Skeletal muscle tissue (tissue), 4 donors: ENCODE data around the gene F10. TPM values are rescaled to one million over a fixed set of nuclear protein-coding genes. Genes with fewer than 3 reads are reported as not detected.

Experiments
- H3K27ac ChIP-seq: one replicate; pipeline ENCODE4 v1.7.0; 2013; ENCODE audit warnings: mild to moderate bottlenecking, low read depth, low read length, inconsistent platforms
- H3K27me3 ChIP-seq, 3 donors: one replicate each; pipeline ENCODE4 v1.7.0; 2013; ENCODE audit warnings: low read length in 3 of 3; ENCODE audit not compliant: control insufficient read depth in 3 of 3, insufficient read depth in 3 of 3
- H3K36me3 ChIP-seq, 3 donors: one replicate each; pipeline ENCODE4 v1.7.0; 2013; ENCODE audit warnings: low read length in 3 of 3; ENCODE audit not compliant: control insufficient read depth in 3 of 3, insufficient read depth in 3 of 3
- H3K4me1 ChIP-seq, 3 donors: one replicate each; pipeline ENCODE4 v1.7.0; 2013; ENCODE audit warnings: low read length in 3 of 3, mild to moderate bottlenecking in 3 of 3; ENCODE audit not compliant: control insufficient read depth in 3 of 3, insufficient read depth in 3 of 3
- H3K4me3 ChIP-seq, 3 donors: one replicate each; pipeline ENCODE4 v1.7.0; 2013; ENCODE audit warnings: low read length in 3 of 3
- H3K9ac ChIP-seq, 3 donors: one replicate each; pipeline ENCODE4 v1.7.0; 2013; ENCODE audit warnings: low read length in 3 of 3, mild to moderate bottlenecking in 3 of 3, moderate library complexity in 2 of 3, low read depth in 1 of 3
- H3K9me3 ChIP-seq, 3 donors: one replicate each; pipeline ENCODE4 v1.7.0; 2013; ENCODE audit warnings: low read length in 3 of 3; ENCODE audit not compliant: control insufficient read depth in 3 of 3
- total RNA-seq: library from RNA; depleted of rRNA; stranded (reverse); fragments of >200 nt; gene quantifications from one replicate; pipeline ENCODE4 v1.2.3, GENCODE V29; 2014
- donor health status: Osteomylitis.

F10 gene
- total RNA-seq, 1 donor from 2014 or later: 33.9 TPM

GRCh38 chr13:113086031-113086750, 36.4 kb upstream of the F10 start:
- H3K36me3 ChIP-seq: peaks cover 0 to 18% (median 11%) of the 10 kb centered on the region in 3 donors
- H3K27ac ChIP-seq: no peak overlapping the region
- H3K9ac ChIP-seq: no peak overlapping the region
- no peaks in the 10 kb centered on the region for H3K9me3 ChIP-seq
- H3K4me3 ChIP-seq: no peak overlapping the region
- H3K4me1 ChIP-seq: peaks cover 5 to 10% (median 8%) of the 10 kb centered on the region in 3 donors
- no peaks in the 10 kb centered on the region for H3K27me3 ChIP-seq

- Histone ChIP-seq H3K27me3 (no peaks in the 10 kb centered on the region), H3K9ac (no peak overlapping the region), H3K36me3 (peaks cover 0 to 18% (median 7%) of the 10 kb centered on the region in 3 donors), H3K4me3 (no peak overlapping the region), H3K9me3 (no peaks in the 10 kb centered on the region), H3K4me1 (peaks cover 5 to 10% (median 8%) of the 10 kb centered on the region in 3 donors), H3K27ac (no peak overlapping the region)
These were observed 35.3 kb upstream of the F10 start for GRCh38 chr13:113086991-113087922.

GRCh38 chr13:113087923-113088690, 34.5 kb upstream of the F10 start:
- Histone ChIP-seq H3K4me3 (no peak overlapping the region), H3K9ac (no peak overlapping the region), H3K27me3 (no peaks in the 10 kb centered on the region), H3K9me3 (no peaks in the 10 kb centered on the region), H3K36me3 (peaks cover 0 to 18% (median 7%) of the 10 kb centered on the region in 3 donors), H3K4me1 (peaks cover 3 to 7% (median 6%) of the 10 kb centered on the region in 3 donors), H3K27ac (no peak overlapping the region)

GRCh38 chr13:113088691-113089020, 33.9 kb upstream of the F10 start:
- Histone ChIP-seq H3K4me3 (no peak overlapping the region), H3K36me3 (peaks cover 0 to 18% (median 7%) of the 10 kb centered on the region in 3 donors)

GRCh38 chr13:113089693-113090414, 32.7 kb upstream of the F10 start:
- Histone ChIP-seq H3K27me3 (peaks cover 0 to 5% (median 0%) of the 10 kb centered on the region in 3 donors), H3K9me3 (no peaks in the 10 kb centered on the region), H3K27ac (no peak overlapping the region), H3K4me1 (no peaks in the 10 kb centered on the region), H3K9ac (no peak overlapping the region), H3K36me3 (peaks cover 0 to 15% (median 7%) of the 10 kb centered on the region in 3 donors), H3K4me3 (no peak overlapping the region)

More at GRCh38 chr13:113088691-113089020, 33.9 kb upstream of the F10 start:
- Histone ChIP-seq H3K9ac (no peak overlapping the region), H3K9me3 (no peaks in the 10 kb centered on the region), H3K27me3 (no peaks in the 10 kb centered on the region), H3K27ac (no peak overlapping the region), H3K4me1 (peaks cover 0 to 2% (median under 1%) of the 10 kb centered on the region in 3 donors)

GRCh38 chr13:113090415-113090770, 32.2 kb upstream of the F10 start:
- Histone ChIP-seq H3K4me3 (no peak overlapping the region), H3K9ac (no peak overlapping the region), H3K36me3 (peaks cover 0 to 15% (median 9%) of the 10 kb centered on the region in 3 donors), H3K9me3 (no peaks in the 10 kb centered on the region), H3K27me3 (peaks cover 0 to 5% (median 0%) of the 10 kb centered on the region in 3 donors), H3K4me1 (no peaks in the 10 kb centered on the region), H3K27ac (no peak overlapping the region)

GRCh38 chr13:113090806-113091205, 31.8 kb upstream of the F10 start:
- no peak overlapping the region for H3K27ac ChIP-seq
- no peak overlapping the region for H3K9ac ChIP-seq
- no peak overlapping the region for H3K4me3 ChIP-seq
- H3K4me1 ChIP-seq: no peaks in the 10 kb centered on the region
- peaks cover 0 to 5% (median 0%) of the 10 kb centered on the region in 3 donors for H3K27me3 ChIP-seq
- H3K9me3 ChIP-seq: no peaks in the 10 kb centered on the region
- H3K36me3 ChIP-seq: peaks cover 0 to 15% (median 9%) of the 10 kb centered on the region in 3 donors

GRCh38 chr13:113091211-113091771, 31.3 kb upstream of the F10 start:
- H3K27me3 ChIP-seq: peaks cover 0 to 5% (median 0%) of the 10 kb centered on the region in 3 donors
- H3K9ac ChIP-seq: no peak overlapping the region
- H3K4me1 ChIP-seq: no peaks in the 10 kb centered on the region
- peaks cover 0 to 12% (median 9%) of the 10 kb centered on the region in 3 donors for H3K36me3 ChIP-seq
- H3K9me3 ChIP-seq: no peaks in the 10 kb centered on the region
- no peak overlapping the region for H3K4me3 ChIP-seq
- H3K27ac ChIP-seq: no peak overlapping the region
